GM12872 (cell line): ENCODE results near the gene CEP290.

ENCODE experiments used
- CTCF ChIP-seq: IDR thresholded peaks from 3 replicates; pipeline ENCODE4 v1.5.1; 2011; ENCODE audit warnings: low read depth, mild to moderate bottlenecking, low read length, moderate library complexity; ENCODE audit not compliant: insufficient read depth

CEP290 gene

GRCh38 chr12:88062474-88062873 lies 79.4 kb downstream of the CEP290 start:
- no peak for TF ChIP-seq CTCF

GRCh38 chr12:88058719-88059077 lies 83.2 kb downstream of the CEP290 start:
- TF ChIP-seq CTCF: no peak

GRCh38 chr12:88057994-88058718 lies 83.7 kb downstream of the CEP290 start:
- TF ChIP-seq CTCF: no peak

GRCh38 chr12:88056571-88056970 lies 85.3 kb downstream of the CEP290 start:
- TF ChIP-seq CTCF: no peak

- peak; percentile 40; the same call in 2 of the 3 replicates for TF ChIP-seq CTCF
Measured at GRCh38 chr12:88052686-88053085, 89.2 kb downstream of the CEP290 start.

GRCh38 chr12:88044035-88044434 lies 97.9 kb downstream of the CEP290 start:
- no peak for TF ChIP-seq CTCF

- TF ChIP-seq CTCF: no peak
Measured at GRCh38 chr12:88037770-88038169, 104.1 kb downstream of the CEP290 start.
